ENCODE results near the gene CD2BP2. TPM values are rescaled to one million over a fixed set of nuclear protein-coding genes. Genes with fewer than 3 reads are reported as not detected.

CD2BP2 gene
- total and polyA plus RNA-seq, 9 of the 15 experiments (the other 6 are each of a cell fraction or from before 2014, with no cell fraction given), result 3.9 to 51.1 (median 32.8) TPM

DNA sequence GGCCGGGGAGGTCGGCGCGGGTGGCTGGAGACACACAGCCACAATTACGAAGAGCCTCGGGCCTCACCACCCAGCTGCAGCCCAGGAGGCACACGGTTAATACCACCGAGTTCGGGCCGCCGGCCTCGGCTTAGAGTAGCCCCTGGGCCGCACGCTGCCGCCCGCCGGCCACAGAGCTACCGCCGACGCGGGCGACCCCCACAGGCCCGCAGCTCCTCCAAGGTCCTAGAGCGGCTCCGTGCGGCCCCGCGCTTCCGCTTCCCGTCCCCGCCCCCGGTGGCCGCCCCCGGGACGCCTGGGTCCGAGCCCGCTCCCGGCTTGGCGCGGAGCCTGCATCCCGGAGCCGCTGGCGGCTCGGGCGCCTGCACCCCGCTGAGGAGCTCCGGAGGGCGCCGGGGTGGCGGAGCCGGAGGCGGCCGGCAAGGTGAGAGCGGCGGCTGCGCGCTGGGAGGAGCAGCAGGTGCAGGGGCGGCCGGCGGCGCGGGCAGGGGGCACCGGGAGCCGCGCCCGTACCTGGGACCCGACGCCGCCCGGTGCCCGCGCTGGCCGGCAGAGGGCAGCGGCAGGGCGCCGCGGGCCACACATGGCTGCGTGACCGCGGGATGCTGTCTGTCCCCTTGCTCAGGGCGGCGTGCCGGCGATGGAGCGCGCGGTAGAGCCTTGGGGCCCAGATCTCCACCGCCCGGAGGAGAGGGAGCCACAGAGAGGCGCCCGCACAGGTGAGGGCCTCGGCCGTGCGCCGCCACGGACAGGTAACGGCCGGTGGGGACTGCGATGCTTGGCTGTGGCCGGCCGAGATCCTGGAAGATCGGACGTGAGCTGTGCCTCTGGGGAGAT, 40.3 kb upstream of the CD2BP2 start, which contains the start of gene ZNF48 (continued):
- TF ChIP-seq, protein P1, sequence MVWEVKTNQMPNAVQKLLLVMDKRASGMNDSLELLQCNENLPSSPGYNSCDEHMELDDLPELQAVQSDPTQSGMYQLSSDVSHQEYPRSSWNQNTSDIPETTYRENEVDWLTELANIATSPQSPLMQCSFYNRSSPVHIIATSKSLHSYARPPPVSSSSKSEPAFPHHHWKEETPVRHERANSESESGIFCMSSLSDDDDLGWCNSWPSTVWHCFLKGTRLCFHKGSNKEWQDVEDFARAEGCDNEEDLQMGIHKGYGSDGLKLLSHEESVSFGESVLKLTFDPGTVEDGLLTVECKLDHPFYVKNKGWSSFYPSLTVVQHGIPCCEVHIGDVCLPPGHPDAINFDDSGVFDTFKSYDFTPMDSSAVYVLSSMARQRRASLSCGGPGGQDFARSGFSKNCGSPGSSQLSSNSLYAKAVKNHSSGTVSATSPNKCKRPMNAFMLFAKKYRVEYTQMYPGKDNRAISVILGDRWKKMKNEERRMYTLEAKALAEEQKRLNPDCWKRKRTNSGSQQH (CRISPR knock-in tag; IDR thresholded peaks at IDR 0.05), result no peak
- TF ChIP-seq SRSF1 (IDR thresholded peaks at IDR 0.05; ENCODE audit: low read depth, low read length), result no peak
- TF ChIP-seq, protein P2, sequence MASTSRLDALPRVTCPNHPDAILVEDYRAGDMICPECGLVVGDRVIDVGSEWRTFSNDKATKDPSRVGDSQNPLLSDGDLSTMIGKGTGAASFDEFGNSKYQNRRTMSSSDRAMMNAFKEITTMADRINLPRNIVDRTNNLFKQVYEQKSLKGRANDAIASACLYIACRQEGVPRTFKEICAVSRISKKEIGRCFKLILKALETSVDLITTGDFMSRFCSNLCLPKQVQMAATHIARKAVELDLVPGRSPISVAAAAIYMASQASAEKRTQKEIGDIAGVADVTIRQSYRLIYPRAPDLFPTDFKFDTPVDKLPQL (IDR thresholded peaks at IDR 0.05; ENCODE audit: extremely low read depth, insufficient read length), result no peak
- TF ChIP-seq, protein P3, sequence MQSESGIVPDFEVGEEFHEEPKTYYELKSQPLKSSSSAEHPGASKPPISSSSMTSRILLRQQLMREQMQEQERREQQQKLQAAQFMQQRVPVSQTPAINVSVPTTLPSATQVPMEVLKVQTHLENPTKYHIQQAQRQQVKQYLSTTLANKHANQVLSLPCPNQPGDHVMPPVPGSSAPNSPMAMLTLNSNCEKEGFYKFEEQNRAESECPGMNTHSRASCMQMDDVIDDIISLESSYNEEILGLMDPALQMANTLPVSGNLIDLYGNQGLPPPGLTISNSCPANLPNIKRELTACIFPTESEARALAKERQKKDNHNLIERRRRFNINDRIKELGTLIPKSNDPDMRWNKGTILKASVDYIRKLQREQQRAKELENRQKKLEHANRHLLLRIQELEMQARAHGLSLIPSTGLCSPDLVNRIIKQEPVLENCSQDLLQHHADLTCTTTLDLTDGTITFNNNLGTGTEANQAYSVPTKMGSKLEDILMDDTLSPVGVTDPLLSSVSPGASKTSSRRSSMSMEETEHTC (IDR thresholded peaks at IDR 0.05), result no peak
- peak; percentile 34 for TF ChIP-seq CHD1 (IDR thresholded peaks at IDR 0.05; ENCODE audit: low read length)
- peak; percentile 14 for TF ChIP-seq PRPF4 (IDR thresholded peaks at IDR 0.05; ENCODE audit: insufficient read depth, low read depth, low read length, poor library complexity, severe bottlenecking)
- TF ChIP-seq ZBTB1 (CRISPR knock-in tag; IDR thresholded peaks at IDR 0.05; ENCODE audit: borderline replicate concordance, low read depth), result peak; percentile 93; the same call in 1 of the 2 replicates
- TF ChIP-seq, protein P4, sequence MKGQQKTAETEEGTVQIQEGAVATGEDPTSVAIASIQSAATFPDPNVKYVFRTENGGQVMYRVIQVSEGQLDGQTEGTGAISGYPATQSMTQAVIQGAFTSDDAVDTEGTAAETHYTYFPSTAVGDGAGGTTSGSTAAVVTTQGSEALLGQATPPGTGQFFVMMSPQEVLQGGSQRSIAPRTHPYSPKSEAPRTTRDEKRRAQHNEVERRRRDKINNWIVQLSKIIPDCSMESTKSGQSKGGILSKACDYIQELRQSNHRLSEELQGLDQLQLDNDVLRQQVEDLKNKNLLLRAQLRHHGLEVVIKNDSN (CRISPR knock-in tag; IDR thresholded peaks at IDR 0.05), result no peak
- TF ChIP-seq ZNF184 (CRISPR knock-in tag; IDR thresholded peaks at IDR 0.05), result no peak
- TF ChIP-seq, protein P5, sequence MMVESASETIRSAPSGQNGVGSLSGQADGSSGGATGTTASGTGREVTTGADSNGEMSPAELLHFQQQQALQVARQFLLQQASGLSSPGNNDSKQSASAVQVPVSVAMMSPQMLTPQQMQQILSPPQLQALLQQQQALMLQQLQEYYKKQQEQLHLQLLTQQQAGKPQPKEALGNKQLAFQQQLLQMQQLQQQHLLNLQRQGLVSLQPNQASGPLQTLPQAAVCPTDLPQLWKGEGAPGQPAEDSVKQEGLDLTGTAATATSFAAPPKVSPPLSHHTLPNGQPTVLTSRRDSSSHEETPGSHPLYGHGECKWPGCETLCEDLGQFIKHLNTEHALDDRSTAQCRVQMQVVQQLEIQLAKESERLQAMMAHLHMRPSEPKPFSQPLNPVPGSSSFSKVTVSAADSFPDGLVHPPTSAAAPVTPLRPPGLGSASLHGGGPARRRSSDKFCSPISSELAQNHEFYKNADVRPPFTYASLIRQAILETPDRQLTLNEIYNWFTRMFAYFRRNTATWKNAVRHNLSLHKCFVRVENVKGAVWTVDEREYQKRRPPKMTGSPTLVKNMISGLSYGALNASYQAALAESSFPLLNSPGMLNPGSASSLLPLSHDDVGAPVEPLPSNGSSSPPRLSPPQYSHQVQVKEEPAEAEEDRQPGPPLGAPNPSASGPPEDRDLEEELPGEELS (CRISPR knock-in tag; IDR thresholded peaks at IDR 0.05; ENCODE audit: borderline replicate concordance), result no peak; the same call in 1 of the 2 replicates
- peak; percentile 38; the same call in 1 of the 2 replicates for TF ChIP-seq TOE1 (IDR thresholded peaks at IDR 0.05; ENCODE audit: borderline replicate concordance)
- TF ChIP-seq TOE1 (CRISPR knock-in tag; IDR thresholded peaks at IDR 0.05; ENCODE audit: borderline replicate concordance, low read depth), result no peak
- peak; percentile 68 for TF ChIP-seq BHLHE40 (IDR thresholded peaks at IDR 0.05; ENCODE audit: low read length)
- TF ChIP-seq THRAP3 (IDR thresholded peaks at IDR 0.05; ENCODE audit: borderline replicate concordance), result no peak
- TF ChIP-seq, protein P6, sequence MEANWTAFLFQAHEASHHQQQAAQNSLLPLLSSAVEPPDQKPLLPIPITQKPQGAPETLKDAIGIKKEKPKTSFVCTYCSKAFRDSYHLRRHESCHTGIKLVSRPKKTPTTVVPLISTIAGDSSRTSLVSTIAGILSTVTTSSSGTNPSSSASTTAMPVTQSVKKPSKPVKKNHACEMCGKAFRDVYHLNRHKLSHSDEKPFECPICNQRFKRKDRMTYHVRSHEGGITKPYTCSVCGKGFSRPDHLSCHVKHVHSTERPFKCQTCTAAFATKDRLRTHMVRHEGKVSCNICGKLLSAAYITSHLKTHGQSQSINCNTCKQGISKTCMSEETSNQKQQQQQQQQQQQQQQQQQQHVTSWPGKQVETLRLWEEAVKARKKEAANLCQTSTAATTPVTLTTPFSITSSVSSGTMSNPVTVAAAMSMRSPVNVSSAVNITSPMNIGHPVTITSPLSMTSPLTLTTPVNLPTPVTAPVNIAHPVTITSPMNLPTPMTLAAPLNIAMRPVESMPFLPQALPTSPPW (CRISPR knock-in tag; IDR thresholded peaks at IDR 0.05), result peak; percentile 74
- TF ChIP-seq, protein P7, sequence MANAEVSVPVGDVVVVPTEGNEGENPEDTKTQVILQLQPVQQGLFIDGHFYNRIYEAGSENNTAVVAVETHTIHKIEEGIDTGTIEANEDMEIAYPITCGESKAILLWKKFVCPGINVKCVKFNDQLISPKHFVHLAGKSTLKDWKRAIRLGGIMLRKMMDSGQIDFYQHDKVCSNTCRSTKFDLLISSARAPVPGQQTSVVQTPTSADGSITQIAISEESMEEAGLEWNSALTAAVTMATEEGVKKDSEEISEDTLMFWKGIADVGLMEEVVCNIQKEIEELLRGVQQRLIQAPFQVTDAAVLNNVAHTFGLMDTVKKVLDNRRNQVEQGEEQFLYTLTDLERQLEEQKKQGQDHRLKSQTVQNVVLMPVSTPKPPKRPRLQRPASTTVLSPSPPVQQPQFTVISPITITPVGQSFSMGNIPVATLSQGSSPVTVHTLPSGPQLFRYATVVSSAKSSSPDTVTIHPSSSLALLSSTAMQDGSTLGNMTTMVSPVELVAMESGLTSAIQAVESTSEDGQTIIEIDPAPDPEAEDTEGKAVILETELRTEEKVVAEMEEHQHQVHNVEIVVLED (CRISPR knock-in tag; IDR thresholded peaks at IDR 0.05), result peak; percentile 77
